ENCODE results near the gene NFYC. TPM values are rescaled to one million over a fixed set of nuclear protein-coding genes. Genes with fewer than 3 reads are reported as not detected.

Gene NFYC
- total RNA-seq, 1 experiment from 2014 or later: 65.5 TPM

DNA sequence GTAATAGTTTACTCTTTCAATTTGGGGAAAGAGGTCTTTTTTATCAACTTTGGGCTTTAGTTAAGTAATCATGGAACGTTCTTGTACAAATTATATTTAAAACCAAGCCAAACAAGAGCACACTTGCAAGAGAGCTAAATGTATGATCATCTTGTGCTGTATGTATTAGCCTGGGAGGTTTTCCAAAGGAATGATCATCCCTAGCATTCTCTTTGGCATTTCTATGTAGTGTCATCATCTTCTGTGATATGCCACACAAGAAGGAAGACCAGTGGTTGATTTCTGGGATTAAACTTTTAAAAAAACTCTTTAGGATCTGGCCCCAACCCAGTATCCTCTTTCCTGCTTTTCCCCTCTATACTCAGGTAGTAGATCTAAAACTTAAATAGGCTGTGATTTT, 53.7 kb downstream of the NFYC start:
- no TSS peak for BruUV-seq (replicated peaks)
- Mint-ChIP-seq H3K4me3 (ENCODE audit: low read depth, unreplicated experiment) (no peak overlapping the region), H3K36me3 (ENCODE audit: insufficient read depth, unreplicated experiment) (peaks cover 26% of the 10 kb centered on the region)

GRCh38 chr1:40746344-40747090, 55.0 kb downstream of the NFYC start:
- H3K36me3 Mint-ChIP-seq (ENCODE audit: insufficient read depth, unreplicated experiment): peaks cover 32% of the 10 kb centered on the region
- no TSS peak for BruUV-seq (replicated peaks)
- no peaks in the 10 kb centered on the region for H3K27me3 Mint-ChIP-seq (ENCODE audit: unreplicated experiment)
- H3K4me3 Mint-ChIP-seq (ENCODE audit: low read depth, unreplicated experiment): no peak overlapping the region
- no peak for TF ChIP-seq CTCF (IDR thresholded peaks at IDR 0.05; ENCODE audit: unreplicated experiment)
- H3K4me1 Mint-ChIP-seq (ENCODE audit: low read depth, unreplicated experiment): no peaks in the 10 kb centered on the region
- DNase-seq: no peak
- no peak overlapping the region for H3K27ac Mint-ChIP-seq (ENCODE audit: unreplicated experiment)
- CTCF ChIA-PET: no interaction called here
- H3K9me3 Mint-ChIP-seq (ENCODE audit: low read depth, unreplicated experiment): no peaks in the 10 kb centered on the region
- intact Hi-C loops (cut with micrococcal nuclease; ENCODE audit: unreplicated experiment): no loop called here

More for the DNA sequence above, 53.7 kb downstream of the NFYC start:
- no peak for DNase-seq
- CTCF ChIA-PET: interaction anchor here (0.7 kb wide), 1 partner anchor 85 kb away, joined by 3 read pairs; no protein-coding TSS in a partner anchor
- TF ChIP-seq CTCF (IDR thresholded peaks at IDR 0.05; ENCODE audit: unreplicated experiment): no peak
- intact Hi-C loops (cut with micrococcal nuclease; ENCODE audit: unreplicated experiment): no loop called here
- Mint-ChIP-seq H3K27ac (ENCODE audit: unreplicated experiment) (no peak overlapping the region), H3K9me3 (ENCODE audit: low read depth, unreplicated experiment) (no peaks in the 10 kb centered on the region), H3K4me1 (ENCODE audit: low read depth, unreplicated experiment) (peaks cover under 1% of the 10 kb centered on the region), H3K27me3 (ENCODE audit: unreplicated experiment) (no peaks in the 10 kb centered on the region)

GRCh38 chr1:40748841-40749718, 57.6 kb downstream of the NFYC start:
- no peak for DNase-seq
- Mint-ChIP-seq H3K36me3 (ENCODE audit: insufficient read depth, unreplicated experiment) (peaks cover 35% of the 10 kb centered on the region), H3K4me1 (ENCODE audit: low read depth, unreplicated experiment) (no peaks in the 10 kb centered on the region), H3K27me3 (ENCODE audit: unreplicated experiment) (no peaks in the 10 kb centered on the region), H3K9me3 (ENCODE audit: low read depth, unreplicated experiment) (no peaks in the 10 kb centered on the region), H3K27ac (ENCODE audit: unreplicated experiment) (no peak overlapping the region), H3K4me3 (ENCODE audit: low read depth, unreplicated experiment) (no peak overlapping the region)
- no peak for TF ChIP-seq CTCF (IDR thresholded peaks at IDR 0.05; ENCODE audit: unreplicated experiment)
- intact Hi-C loops (cut with micrococcal nuclease; ENCODE audit: unreplicated experiment): no loop called here
- CTCF ChIA-PET: no interaction called here
- BruUV-seq (replicated peaks): no TSS peak

DNA sequence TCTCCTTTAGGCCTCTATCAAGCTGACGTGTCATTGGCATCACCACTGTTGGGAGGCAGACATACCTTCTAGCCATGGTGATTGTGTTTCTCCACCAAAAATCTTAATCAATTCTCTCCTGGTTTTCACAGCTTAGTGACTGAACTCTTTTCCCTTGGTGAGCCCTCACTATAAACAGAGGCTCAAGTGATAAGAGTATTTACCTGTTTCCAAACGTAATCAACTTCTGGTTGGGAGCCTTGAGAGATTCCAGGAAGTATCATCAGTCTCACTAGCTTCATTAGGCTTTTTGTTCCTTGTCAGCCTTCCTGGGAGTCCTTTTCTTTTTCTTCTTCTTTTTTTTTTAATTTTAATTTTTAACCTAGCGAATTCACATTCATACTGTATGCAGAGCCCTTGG, 58.3 kb downstream of the NFYC start:
- no peak for TF ChIP-seq CTCF (IDR thresholded peaks at IDR 0.05; ENCODE audit: unreplicated experiment)
- no TSS peak for BruUV-seq (replicated peaks)
- DNase-seq: no peak
- Mint-ChIP-seq H3K27me3 (ENCODE audit: unreplicated experiment) (no peaks in the 10 kb centered on the region), H3K9me3 (ENCODE audit: low read depth, unreplicated experiment) (no peaks in the 10 kb centered on the region), H3K36me3 (ENCODE audit: insufficient read depth, unreplicated experiment) (peaks cover 36% of the 10 kb centered on the region), H3K27ac (ENCODE audit: unreplicated experiment) (no peak overlapping the region), H3K4me3 (ENCODE audit: low read depth, unreplicated experiment) (no peak overlapping the region), H3K4me1 (ENCODE audit: low read depth, unreplicated experiment) (no peaks in the 10 kb centered on the region)
- CTCF ChIA-PET: no interaction called here
- intact Hi-C loops (cut with micrococcal nuclease; ENCODE audit: unreplicated experiment): no loop called here

All from Calu3 (cell line).